Activated naive CD8-positive, alpha-beta T cell treated with anti-CD3 and anti-CD28 coated beads, Interleukin-2, amount 50 U/mL, for 16 hours (primary cell): ENCODE results near the gene DIDO1.
"Not testable (repeated sequence)": the region's sequence is repeated elsewhere in the genome, so short reads cannot be mapped to it uniquely, and the experiment has no call there.

ENCODE experiments used
- DNase-seq: peaks from one replicate; pipeline ENCODE4 v3.0.0-alpha.2; 2020; ENCODE audit warnings: low read depth, low spot score

The DIDO1 gene

DNA sequence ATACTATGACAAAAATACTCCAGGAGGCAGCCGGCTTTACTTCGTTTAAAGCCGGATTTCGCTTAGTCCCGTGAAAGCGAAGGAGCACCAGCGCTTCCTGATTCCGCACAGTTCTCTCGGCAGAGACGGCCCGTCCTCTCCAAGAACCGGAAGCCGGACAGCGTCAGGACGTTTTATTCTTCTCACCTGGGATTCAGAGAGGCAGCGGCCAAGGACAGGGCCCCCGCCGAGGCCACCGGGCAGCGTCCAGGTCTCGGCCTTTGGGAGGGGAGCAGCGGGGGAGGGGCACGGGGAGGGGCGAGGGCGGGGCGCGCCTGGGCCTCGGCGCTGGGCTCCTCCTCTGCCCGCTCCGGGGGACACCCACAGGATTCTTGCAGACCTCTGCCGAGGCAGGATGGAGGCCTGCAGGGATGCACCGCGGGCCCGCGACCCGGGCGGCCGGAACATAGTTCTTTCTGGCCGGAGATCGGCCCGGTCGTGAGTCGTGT is 2.8 kb upstream of the DIDO1 start:
- DNase-seq: no peak

DNA sequence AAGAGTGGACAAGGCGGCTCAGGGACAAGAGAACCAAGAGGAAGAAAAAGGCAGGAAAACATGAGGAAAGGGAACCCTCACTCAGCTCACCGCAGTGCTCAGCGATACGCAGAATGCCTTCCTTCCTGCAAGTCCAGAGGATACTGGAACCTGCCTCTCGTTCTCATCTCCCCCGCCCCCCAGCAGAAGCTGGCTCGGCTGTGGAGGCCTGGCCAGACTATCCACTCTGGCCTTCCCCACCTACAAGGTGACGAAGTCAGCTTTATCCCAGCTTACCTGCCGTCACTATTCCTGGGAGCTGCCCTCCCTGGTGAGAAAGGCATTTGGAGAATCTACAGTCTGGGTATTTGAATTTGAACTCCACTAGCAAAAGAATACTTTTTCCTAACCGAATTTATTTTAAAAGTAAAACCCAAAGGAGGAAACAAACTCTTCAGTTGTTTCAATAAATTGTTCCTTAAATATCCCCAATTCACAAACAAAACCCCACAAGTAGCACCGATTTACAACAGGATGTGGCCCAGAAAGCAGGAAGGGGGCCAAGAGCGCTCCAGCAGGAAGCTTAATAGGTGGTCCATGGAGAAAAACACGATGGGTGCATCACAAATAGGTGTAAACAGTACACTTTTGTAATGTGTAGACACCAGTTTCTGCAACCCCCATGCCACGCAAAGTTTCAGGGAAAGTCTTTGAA is 2.1 kb upstream of the DIDO1 start:
- no peak for DNase-seq

DNA sequence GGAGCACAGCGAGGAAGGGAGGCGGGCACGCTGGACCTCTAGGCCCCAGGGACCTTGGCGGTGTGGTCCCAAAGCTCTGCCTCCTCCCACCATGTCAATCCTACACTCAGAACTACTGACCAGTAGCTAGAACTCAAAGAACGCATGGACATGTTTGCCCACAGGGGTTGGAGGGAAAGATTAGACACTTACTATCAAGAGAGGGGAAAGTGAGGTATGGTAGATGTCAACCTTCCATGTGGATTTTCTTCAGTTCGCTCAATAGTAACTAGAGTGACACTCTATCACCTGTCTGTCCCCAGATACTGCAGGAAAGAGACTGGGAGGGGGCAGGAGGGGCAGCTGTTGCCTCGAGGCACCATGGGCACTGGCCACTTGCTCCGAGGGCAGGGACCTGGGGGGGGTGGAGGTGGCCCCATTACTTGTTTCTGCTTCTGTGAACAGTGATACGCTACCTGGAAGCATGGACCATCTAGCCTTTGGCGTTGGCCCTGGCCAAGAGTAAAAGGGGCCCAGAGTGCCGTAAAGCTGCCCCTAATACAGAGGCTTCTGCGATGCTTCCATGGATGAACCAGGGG is 912 bp upstream of the DIDO1 start:
- DNase-seq: no peak

DNA sequence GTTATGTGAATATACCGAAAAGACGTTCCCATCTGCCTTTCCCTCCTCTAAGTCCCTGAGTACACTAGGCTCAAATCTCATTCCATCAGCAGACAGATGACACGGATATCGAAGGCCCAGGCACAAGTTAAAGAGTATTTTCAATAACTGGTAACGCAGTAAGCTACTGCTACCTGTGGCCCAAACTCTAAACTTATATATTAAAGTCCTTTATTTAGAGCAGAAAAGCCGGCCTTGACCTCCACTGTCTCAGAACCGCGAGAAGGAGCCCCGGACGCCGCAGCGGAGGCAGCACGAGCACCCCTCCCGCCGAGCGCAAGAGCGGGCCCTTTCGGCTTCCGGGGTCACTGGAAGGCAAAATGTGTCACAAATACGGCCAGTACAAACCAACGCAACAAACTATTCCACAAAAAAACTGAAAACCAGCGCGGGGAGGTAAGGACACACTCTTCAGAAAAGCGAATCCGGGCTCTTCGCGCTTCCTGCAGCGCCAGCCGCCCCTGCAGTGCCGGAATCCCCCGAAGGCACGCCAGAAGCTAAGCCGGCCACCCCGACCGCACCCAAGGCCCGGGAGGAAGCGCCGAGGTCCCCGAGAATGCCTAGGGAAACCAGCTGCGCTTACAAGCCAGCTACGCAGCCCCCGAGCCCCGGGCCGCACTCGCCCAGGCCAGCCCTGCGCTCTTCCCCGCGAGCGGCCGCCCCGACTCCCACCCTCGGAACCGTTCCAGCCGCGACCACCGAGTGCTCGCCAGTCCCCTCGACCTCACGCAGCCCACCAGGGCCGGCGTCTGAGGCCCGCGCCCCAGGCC is 681 bp downstream of the DIDO1 start:
- DNase-seq: no peak

DNA sequence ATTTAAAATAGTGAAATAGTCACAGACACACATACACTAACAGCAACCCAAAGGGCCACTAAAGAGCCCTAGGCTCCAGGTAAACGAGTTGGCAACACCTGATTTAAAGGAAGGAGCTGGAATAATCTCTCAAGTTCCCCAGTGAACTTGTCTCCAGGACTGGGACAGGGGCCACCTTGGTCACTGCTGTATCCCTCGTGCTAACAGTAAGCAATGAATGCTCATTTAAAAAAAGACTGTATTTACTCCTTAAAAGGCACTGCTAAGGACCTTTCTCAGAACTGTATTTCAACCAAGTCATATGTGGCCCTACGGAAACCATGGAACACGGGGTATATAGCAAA is 1.3 kb downstream of the DIDO1 start:
- DNase-seq: no peak

DNA sequence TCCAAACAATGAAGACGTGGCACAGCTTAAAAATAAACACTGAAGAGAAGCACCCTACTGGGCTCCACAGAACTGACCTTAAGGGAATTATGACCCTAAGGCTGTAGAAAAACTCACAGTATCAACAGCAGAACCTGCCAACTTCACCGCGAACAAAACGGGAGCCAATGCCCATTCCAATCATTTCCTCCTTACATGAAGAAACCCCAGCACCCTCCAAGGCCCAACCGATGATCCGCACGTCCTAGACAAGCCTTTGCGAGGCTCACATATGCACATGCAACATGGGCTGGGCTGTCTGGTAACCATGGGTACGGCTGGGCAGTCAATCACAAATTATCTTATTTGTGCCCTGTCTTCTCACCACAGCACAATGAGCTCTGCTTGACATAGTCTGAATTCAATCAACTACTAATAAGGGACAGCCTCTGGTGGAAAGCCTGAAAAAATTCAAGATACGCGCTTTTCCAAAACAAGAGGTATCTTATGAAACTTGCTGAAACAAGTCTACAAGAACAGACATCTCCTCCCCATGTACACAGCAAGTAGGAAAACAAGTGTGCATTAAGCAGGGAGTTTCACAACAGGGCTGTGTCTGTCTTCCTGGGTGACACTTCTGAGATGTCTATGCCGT is 1.7 kb downstream of the DIDO1 start:
- no peak for DNase-seq

DNA sequence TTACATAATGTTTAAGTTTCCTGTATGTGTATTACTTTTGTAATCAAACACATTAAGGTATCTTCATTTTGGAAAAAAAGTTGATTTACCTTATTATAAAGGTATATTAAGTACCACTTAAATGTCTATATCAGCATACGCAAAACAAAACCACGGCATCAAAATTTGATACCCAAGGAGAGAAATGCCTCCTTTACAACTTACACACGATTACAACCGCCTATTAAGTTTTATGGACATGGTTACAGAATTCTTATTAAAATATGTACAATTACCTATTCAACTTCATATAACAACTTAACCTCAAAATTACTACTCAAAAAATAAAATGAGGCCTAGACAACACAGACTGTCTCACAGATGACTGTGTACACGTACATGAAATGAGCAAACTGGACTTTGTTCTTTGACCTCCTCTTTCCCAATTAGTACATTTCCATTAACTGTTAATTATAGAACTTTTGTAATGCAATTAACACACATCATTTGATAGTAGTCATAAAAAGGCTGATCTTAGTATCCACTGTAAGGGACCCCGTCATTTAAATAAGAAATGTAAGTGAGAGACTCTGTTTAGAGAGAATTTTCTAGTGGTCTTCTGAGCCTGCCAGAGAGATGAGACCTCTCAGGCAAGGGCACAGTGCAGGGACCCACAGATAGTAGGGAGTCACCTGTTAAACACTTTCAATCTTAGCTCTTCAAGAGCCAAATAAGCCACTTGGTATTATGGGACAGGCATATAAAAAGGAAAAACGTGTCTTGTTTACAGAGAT is 2.5 kb downstream of the DIDO1 start:
- DNase-seq: no peak

DNA sequence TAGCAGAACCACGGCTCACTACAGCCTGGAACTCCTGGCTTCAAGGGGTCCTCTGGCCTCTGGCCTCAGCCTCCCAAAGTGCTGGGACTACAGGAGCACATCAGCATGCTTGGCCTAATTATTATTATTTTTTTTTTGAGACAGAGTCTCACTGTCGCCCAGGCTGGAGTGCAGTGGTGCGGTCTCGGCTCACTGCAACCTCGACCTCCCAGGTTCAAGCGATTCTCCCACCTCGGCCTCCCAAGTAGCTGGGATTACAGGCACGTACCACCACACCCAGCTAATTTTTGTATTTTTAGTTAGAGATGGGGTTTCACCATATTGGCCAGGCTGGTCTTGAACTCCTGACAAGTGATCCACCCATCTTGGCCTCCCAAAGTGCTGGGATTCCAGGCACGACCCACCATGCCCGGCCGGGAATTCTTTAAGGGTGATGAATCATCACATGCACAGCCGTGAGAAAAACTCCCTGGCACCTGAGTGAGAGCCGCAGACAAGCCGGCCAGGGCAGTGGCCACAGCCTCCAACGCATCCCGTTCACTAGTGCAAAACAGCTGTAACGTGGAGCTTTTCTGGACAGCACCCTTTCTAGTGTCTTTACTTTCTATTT is 3.1 kb downstream of the DIDO1 start:
- DNase-seq: not testable (repeated sequence)

DNA sequence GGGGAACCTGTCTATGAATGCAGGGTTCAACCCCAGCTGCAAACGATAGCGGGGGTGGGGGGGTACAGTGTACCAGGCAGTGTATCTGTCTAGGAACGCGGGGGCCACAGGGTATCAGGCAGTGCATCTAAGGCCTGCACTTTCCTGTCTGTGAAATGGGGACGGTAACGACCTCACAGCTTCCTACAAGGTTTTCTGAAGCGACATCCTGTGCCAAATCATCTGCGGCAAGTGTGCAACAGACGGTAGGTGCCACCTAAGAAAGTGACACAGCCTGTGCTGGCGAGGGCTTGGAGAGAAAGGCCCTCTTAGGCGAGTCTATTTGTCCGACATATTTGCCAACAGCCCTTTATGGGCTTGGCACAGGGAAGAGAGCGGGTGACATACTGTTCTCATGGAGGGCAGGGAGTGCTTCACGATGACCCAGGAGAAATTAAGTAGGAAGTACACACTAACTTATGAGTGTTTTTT is 3.8 kb downstream of the DIDO1 start:
- DNase-seq: no peak

DNA sequence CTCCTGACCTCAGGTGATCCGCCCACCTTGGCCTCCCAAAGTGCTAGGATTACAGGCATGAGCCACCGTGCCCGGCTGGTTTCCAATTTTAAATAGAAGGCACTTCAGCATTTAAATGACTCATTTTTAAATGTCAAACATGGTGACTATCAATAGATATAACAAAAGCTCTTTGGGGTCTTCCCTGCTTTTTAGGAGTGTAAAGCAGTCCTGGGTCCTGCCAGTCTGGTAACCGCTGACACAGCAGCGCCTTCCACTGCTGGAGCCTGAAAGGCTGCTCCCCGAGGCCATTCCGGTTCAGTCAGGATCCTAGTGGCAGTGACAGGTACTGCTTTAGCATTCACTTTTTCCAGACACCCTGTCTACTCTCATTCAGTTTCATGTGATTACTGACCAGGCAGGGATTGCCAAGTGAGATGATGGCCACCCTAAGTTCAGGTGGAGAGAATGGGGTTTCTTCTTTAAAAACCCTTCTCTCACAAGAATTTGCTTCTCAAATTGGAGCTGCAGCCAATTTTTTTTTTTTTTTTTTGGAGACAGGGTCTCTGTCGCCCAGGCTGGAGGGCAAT is 5.1 kb downstream of the DIDO1 start:
- DNase-seq: peak; percentile 30

DNA sequence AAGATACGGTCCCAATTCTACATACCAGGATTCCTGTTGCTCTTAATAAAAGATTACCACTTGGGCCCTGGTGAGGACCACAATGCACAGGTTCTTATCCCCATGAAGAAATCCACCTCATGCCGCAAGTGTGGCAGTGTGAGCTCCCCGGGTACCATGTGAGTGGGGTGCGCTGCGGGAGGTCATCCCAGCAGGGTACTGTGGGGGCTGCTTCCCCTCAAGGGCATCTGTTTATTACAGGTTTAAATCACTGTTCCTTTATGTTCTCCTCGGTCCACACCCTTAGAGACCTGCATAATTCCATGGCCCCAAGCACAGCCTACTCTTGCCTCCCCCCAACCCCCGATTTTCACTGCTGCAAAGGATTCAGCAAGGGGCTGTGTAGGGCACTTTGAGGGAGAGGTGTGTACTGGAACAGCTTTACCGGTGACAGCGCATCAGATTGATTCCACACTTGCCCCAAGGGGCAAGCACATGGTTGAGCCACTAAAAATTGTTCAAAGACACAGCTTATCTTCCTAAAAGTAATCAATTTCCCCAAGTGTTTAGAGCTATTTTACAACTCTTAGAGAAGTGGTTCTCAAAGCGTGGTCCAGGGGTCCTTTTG is 6.2 kb downstream of the DIDO1 start:
- no peak for DNase-seq

DNA sequence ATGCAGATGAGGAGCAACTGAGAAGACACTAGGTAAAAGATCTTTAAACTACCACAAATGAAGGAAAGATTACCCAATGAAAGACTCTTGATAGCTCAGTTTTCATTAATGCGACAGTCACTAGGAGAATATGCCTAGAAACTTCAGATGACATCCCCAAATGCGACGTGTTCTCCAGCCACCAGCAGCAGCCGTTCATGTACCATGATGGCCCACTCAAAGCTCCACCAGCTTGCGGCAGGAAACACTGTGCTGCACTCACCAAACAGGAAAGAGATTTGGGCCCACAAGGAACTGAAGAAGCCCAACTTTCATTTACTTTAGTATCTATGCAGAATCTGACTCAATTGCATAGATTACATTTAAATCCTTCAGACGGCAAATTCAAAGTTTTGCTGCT is 7.5 kb downstream of the DIDO1 start:
- DNase-seq: no peak

DNA sequence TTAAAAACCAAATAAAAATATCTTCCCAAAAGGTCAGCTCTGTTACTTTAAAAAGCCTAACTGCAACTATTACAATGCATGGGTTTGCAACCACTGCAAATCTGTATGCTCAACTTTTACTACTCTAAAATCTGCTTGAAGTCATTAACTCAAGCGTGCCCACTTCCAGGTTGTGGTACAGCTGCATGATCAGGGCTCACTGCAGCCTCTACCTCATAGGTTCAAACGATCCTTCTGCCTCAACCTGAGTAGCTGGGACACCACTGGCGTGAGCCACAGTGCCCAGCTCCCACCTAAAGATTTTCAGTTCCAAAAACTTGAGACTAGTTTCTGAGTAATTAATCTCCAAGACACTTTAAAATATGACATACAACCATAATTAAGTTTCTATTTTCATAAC is 8.2 kb downstream of the DIDO1 start:
- DNase-seq: no peak

DNA sequence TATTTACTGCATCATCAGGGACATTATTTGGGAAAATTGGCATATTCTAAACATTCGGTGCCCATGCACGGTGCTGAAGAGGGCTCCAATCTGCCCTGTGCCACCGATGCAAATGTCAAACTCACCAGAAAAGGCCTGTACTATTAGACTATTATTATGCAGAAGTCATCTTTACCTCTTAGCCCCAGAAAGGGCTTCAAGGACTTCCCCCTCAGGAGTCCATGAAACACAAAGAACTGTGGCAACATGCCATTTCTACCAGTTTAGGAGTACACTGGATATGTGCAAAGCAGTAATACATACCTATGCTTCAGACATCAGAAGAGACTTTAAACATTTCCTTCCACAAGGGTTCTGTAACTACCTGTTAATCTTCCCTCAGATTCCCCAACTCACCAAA is 8.6 kb downstream of the DIDO1 start:
- no peak for DNase-seq

DNA sequence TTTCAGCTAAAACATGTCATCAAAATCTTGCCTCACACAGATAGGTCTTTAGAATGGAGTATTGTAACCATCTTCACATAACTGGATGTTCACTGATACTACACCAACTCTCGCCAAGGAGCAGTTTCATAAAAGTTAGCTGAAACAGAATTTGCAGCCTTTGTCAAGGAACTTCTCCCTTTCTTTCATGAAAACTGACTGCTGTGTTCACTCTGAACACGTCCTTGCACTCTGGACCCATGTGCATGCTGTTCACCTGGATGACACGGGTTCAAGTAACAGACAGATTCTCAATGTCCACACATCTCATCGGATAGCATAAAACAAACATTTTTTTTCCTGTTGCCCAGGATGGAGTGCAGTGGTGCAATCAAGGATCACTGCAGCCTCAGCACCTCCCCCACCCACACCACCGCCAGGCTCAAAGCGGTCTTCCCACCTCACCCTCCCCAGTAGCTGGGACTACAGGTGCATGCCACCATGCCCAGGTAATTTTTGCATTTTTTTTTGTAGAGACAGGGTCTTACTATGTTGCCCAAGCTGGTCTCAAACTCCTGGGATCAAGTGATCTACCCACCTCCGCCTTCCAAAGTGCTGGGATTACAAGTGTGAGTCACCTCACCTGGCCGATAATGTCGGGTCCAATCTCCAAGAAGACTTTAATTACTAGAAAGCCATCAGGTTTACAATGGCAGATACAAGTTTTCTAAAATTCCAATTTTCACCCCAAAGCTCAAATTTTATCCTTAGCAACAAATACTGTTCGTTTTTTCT is 9.4 kb downstream of the DIDO1 start:
- no peak for DNase-seq

DNA sequence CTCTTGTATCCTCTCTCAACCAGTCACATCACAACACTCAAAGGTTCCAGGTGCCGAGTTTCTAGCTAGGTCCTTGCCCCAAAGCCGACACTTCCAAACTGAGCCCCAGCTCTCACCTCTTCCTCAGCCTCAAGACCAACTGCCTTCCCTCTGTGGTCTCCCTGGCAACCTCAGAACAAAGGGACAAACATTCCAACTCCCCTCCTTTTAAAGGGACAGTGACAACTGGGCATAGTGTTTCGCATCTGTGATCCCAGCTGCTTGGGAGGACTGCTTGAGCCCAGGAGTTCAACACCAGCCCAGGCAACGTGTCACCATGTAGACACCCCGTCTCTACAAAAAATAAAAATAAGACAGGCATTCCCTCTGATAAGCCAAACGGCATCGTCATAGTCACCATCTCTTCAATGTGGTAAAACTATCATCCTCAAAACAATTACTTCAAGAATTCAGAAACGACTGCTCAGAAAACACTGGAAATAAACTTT is 11.3 kb downstream of the DIDO1 start:
- no peak for DNase-seq

DNA sequence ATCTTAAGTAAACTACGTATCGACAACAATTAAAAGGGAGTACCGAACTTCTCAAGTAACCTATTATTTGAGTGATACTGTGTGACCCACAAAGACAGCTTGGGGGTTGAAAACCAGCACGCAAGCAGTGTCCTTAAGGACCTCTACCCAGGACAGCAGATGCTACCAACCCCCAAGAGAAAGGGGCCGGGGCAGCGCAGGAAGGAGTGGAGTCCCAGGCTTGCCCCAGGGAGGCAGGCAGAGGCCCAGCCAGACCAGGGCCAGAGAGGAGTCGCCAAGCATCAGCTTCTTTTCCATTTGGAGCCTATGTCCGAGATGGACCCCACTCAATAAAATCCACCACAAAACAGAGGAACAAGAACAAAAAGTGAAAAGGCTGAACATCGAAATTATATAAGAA is 11.9 kb downstream of the DIDO1 start:
- no peak for DNase-seq

DNA sequence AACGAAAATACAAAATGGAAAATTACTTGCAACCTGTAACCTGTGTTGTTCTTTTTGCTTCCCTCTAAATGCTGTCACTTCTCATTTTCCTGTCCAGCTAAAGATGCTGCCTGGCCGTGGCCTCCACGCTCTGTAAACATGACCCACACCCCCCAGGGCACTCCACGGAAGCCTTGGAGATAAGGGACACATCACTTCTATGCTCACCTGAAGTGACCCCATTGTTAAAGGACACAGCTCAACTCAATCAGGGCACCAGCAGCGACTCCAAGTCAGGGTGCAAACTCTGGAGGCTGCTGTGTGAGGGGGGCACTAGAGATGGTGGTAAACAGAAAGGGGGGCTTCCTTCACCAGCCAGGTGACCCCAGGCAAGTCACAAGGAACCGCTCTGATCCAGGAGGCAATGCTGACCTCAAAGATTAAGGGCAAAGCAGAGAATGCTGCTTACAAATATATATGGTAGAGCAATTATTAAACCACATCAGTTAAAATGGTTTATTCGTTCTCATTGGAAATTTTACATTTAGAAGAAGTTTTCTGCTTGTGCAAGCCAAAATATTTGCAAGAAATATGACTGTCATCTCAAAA is 13.2 kb downstream of the DIDO1 start:
- no peak for DNase-seq

DNA sequence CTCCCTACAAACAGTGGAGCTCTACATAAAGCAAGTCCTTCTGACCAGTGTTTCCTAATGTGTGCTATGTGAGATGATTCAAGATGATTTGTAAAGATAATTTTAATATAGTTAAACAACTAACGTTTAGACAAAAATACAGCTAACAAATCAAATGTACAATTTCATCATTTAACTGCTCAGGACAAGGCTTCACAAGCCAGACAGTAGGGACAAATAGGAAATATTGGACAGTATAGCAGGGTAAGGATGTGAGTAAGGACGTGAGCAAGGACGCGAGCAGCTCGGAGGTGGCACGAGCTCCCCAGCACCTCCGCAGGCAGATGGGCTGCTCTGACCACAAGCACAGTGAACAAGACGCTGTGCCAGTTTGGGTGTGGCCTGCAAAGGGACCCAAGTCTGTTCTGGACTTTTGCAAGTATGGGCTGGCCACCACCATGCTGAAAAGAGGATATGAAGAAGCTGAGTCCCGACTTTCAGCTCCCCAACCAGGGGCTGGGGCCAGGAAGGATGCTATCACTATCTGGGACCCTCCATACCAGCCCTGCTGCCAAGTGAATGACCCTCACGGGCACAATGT is 14.5 kb downstream of the DIDO1 start:
- no peak for DNase-seq
